Gastroesophageal sphincter (tissue), 3 donors: ENCODE data around the gene MAGEA4.

Experiments
- CTCF ChIP-seq, 4 experiments: fragments of 200-600 bp in 2 of 4; fragments of 450-650 bp in 2 of 4; sonication (generic) in 1 of 4; IDR thresholded peaks; one replicate each; pipeline ENCODE4 v1.5.1; 2017 to 2019; ENCODE audit warnings: antibody characterized with exemption in 4 of 4, mild to moderate bottlenecking in 2 of 4, moderate library complexity in 2 of 4
- EP300 ChIP-seq: sonication (generic); formaldehyde crosslinking; IDR thresholded peaks from one replicate; pipeline ENCODE4 v1.6.1; 2017; ENCODE audit warnings: antibody characterized with exemption, mild to moderate bottlenecking
- POLR2A ChIP-seq, 2 donors: fragments of 450-650 bp; IDR thresholded peaks; one replicate each; pipeline ENCODE4 v1.6.1; 2017; ENCODE audit warnings: antibody characterized with exemption in 2 of 2, mild to moderate bottlenecking in 2 of 2, moderate library complexity in 1 of 2
- POLR2AphosphoS5 ChIP-seq: sonication (generic); formaldehyde crosslinking; IDR thresholded peaks from one replicate; pipeline ENCODE4 v1.6.1; 2017; ENCODE audit warnings: antibody characterized with exemption

GRCh38 chrX:151929126-151929525, 16.4 kb downstream of the MAGEA4 start:
- no peak for TF ChIP-seq CTCF (IDR thresholded peaks at IDR 0.05)
- TF ChIP-seq POLR2A (IDR thresholded peaks at IDR 0.05): no peak
- no peak for TF ChIP-seq EP300
- no peak for TF ChIP-seq POLR2AphosphoS5
